Smooth muscle cell of trachea (primary cell): Measurements from ENCODE around the gene CCT6B. TPM values are rescaled to one million over a fixed set of nuclear protein-coding genes. Genes with fewer than 3 reads are reported as not detected.

Experiments
- total RNA-seq: library from RNA; depleted of rRNA; stranded (reverse); fragments of >200 nt; gene quantifications from 2 replicates; pipeline ENCODE4 v1.2.1, GENCODE V29; 2014

The CCT6B gene, protein sequence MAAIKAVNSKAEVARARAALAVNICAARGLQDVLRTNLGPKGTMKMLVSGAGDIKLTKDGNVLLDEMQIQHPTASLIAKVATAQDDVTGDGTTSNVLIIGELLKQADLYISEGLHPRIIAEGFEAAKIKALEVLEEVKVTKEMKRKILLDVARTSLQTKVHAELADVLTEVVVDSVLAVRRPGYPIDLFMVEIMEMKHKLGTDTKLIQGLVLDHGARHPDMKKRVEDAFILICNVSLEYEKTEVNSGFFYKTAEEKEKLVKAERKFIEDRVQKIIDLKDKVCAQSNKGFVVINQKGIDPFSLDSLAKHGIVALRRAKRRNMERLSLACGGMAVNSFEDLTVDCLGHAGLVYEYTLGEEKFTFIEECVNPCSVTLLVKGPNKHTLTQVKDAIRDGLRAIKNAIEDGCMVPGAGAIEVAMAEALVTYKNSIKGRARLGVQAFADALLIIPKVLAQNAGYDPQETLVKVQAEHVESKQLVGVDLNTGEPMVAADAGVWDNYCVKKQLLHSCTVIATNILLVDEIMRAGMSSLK
- 1.0 and 1.7 TPM in 2 replicates for total RNA-seq

GRCh38 chr17:34961093-34961911 is at the start of gene CCT6B, which contains the start of gene ZNF830:
CCT6B (minus strand) TSS chr17:34961460; CDS start chr17:34961393, 67 bp downstream.
ZNF830 (plus strand) TSS chr17:34961540; CDS start chr17:34961567, 27 bp downstream.

GRCh38 chr17:34980353-34980680 is 19.1 kb upstream of the CCT6B start, which contains the start of gene LIG3:
LIG3 (plus strand) TSS chr17:34980512; CDS start chr17:34983006, 2,494 bp downstream.

Other genes with a start within 250 kb of the CCT6B start
- 12.4 and 14.0 TPM in 2 replicates for gene ZNF830, start 80 bp upstream of the CCT6B start, total RNA-seq
- 30.8 and 33.5 TPM in 2 replicates for gene LIG3, start 19.1 kb upstream of the CCT6B start, total RNA-seq
- 16.7 and 27.5 TPM in 2 replicates for gene RFFL, start 102.2 kb upstream of the CCT6B start, total RNA-seq
- gene RAD51D, start 158.4 kb upstream of the CCT6B start, total RNA-seq: 16.4 and 20.7 TPM in 2 replicates
- gene FNDC8, start 160.2 kb upstream of the CCT6B start, total RNA-seq: not detected in 2 replicates
- gene NLE1, start 180.8 kb upstream of the CCT6B start, total RNA-seq: 27.9 and 30.6 TPM in 2 replicates
- not detected in 2 replicates for gene UNC45B, start 186.4 kb upstream of the CCT6B start, total RNA-seq
- gene SLC35G3, start 232.9 kb upstream of the CCT6B start, total RNA-seq: not detected in 2 replicates